HEK293T (cell line): ENCODE data around the gene BOD1.

Experiments
- BHLHE40 ChIP-seq: fragments of 450-650 bp; IDR thresholded peaks from 2 replicates; pipeline ENCODE4 v1.6.1; 2016; ENCODE audit warnings: mild to moderate bottlenecking, moderate library complexity, borderline replicate concordance
- FOXK2 ChIP-seq: fragments of 450-650 bp; IDR thresholded peaks from 2 replicates; pipeline ENCODE4 v1.6.1; 2016; ENCODE audit warnings: mild to moderate bottlenecking
- FOXM1 ChIP-seq: fragments of 450-650 bp; IDR thresholded peaks from 2 replicates; pipeline ENCODE4 v1.6.1; 2017; ENCODE audit warnings: mild to moderate bottlenecking, borderline replicate concordance
- HDGF ChIP-seq: fragments of 450-650 bp; IDR thresholded peaks from 2 replicates; pipeline ENCODE4 v1.6.1; 2017; ENCODE audit warnings: antibody characterized with exemption, borderline replicate concordance
- PKNOX1 ChIP-seq: fragments of 450-650 bp; IDR thresholded peaks from 2 replicates; pipeline ENCODE4 v1.6.1; 2016
- SP1 ChIP-seq: fragments of 450-650 bp; IDR thresholded peaks from 2 replicates; pipeline ENCODE4 v1.6.1; 2017
- SUZ12 ChIP-seq: fragments of 450-650 bp; IDR thresholded peaks from 2 replicates; pipeline ENCODE4 v1.6.1; 2016; ENCODE audit warnings: mild to moderate bottlenecking
- TARDBP ChIP-seq: fragments of 450-650 bp; IDR thresholded peaks from 2 replicates; pipeline ENCODE4 v1.6.1; 2016

GRCh38 chr5:173665326-173665725 is 48.9 kb upstream of the BOD1 start:
- no peak for TF ChIP-seq PKNOX1
- no peak for TF ChIP-seq HDGF
- no peak for TF ChIP-seq FOXK2
- TF ChIP-seq SUZ12 = no peak
- TF ChIP-seq BHLHE40 = no peak
- no peak for TF ChIP-seq SP1
- no peak for TF ChIP-seq FOXM1
- no peak for TF ChIP-seq TARDBP
